ENCODE measurements around the gene TTC16. TPM values are rescaled to one million over a fixed set of nuclear protein-coding genes. Genes with fewer than 3 reads are reported as not detected.

TTC16 gene
- total RNA-seq (under 1 TPM in 1 of 4 donors, not detected in 3; 0.10 TPM), polyA plus RNA-seq (under 1 TPM in 2 of 3 donors, not detected in 1; 0.01 to 0.03 TPM)
- long read RNA-seq, donor 1 = 0 reads
- long read RNA-seq, donor 2 = 0 reads

GRCh38 chr9:127715470-127716337 lies at the start of gene TTC16, which contains the start of gene PTRH1:
TSS of gene TTC16 (plus strand) at chr9:127716079. CDS start at chr9:127716146, 67 bp downstream.
TSS of gene PTRH1 (minus strand) at chr9:127715663. CDS start at chr9:127715639, 24 bp downstream.
- DNase-seq (peak; percentile 98 to 99), ATAC-seq (peak; percentile 96 to 98 (median 96))
- no peaks in the 10 kb centered on the region for H3K36me3 ChIP-seq (ENCODE audit: insufficient read depth in 1 of 2, low read depth in 1 of 2)
- H3K4me3 ChIP-seq = peak within 1 kb of the TSS; percentile 85
- TF ChIP-seq, protein P1, sequence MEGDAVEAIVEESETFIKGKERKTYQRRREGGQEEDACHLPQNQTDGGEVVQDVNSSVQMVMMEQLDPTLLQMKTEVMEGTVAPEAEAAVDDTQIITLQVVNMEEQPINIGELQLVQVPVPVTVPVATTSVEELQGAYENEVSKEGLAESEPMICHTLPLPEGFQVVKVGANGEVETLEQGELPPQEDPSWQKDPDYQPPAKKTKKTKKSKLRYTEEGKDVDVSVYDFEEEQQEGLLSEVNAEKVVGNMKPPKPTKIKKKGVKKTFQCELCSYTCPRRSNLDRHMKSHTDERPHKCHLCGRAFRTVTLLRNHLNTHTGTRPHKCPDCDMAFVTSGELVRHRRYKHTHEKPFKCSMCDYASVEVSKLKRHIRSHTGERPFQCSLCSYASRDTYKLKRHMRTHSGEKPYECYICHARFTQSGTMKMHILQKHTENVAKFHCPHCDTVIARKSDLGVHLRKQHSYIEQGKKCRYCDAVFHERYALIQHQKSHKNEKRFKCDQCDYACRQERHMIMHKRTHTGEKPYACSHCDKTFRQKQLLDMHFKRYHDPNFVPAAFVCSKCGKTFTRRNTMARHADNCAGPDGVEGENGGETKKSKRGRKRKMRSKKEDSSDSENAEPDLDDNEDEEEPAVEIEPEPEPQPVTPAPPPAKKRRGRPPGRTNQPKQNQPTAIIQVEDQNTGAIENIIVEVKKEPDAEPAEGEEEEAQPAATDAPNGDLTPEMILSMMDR (IDR thresholded peaks at IDR 0.05) = no peak
- H3K27me3 ChIP-seq (ENCODE audit: insufficient read depth in 3 of 3, low read length in 2 of 3) = no peaks in the 10 kb centered on the region
- H3K27ac ChIP-seq = peak within 1 kb of the TSS; percentile 91
- intact Hi-C loops (cut with DNase I) = loop anchor here (5.0 kb wide), 2 partner anchors 103 to 123 kb away; partner anchors contain the start of gene STXBP1 (in 1 of the 2)
- H3K9me3 ChIP-seq = no peaks in the 10 kb centered on the region
- peaks cover 15% of the 10 kb centered on the region for H3K4me1 ChIP-seq
- 2 to 3% (median 2%) methylated on average over 58 to 65 of the region's 65 CpGs for whole genome bisulfite sequencing, 3 donors

- 50 to 66% (median 55%) methylated on average over 3 of the region's 3 CpGs for WGBS, 3 donors
- Histone ChIP-seq H3K36me3 (ENCODE audit: insufficient read depth in 1 of 2, low read depth in 1 of 2) (peaks cover 0 to 65% of the 10 kb centered on the region in 2 donors), H3K27ac (no peak overlapping the region), H3K9me3 (no peaks in the 10 kb centered on the region), H3K27me3 (ENCODE audit: insufficient read depth in 3 of 3, low read length in 2 of 3) (no peaks in the 10 kb centered on the region), H3K4me3 (no peak overlapping the region), H3K4me1 (no peaks in the 10 kb centered on the region)
- ATAC-seq = no peak
- TF ChIP-seq, protein P1 (IDR thresholded peaks at IDR 0.05) = no peak
- intact Hi-C loops (cut with DNase I) = no loop called here
- no peak for DNase-seq
These were observed 48.6 kb upstream of the TTC16 start for GRCh38 chr9:127667127-127667844.

GRCh38 chr9:127667906-127668305 lies 48.0 kb upstream of the TTC16 start:
- no peaks in the 10 kb centered on the region for H3K4me1 ChIP-seq
- ATAC-seq = no peak
- no peak overlapping the region for H3K27ac ChIP-seq
- 77 to 84% (median 79%) methylated on average over 18 of the region's 18 CpGs for WGBS, 3 donors
- DNase-seq = no peak
- H3K27me3 ChIP-seq (ENCODE audit: insufficient read depth in 3 of 3, low read length in 2 of 3) = no peaks in the 10 kb centered on the region
- intact Hi-C loops (cut with DNase I) = no loop called here
- peaks cover 0 to 65% of the 10 kb centered on the region in 2 donors for H3K36me3 ChIP-seq (ENCODE audit: insufficient read depth in 1 of 2, low read depth in 1 of 2)
- H3K9me3 ChIP-seq = no peaks in the 10 kb centered on the region
- TF ChIP-seq, protein P1 (IDR thresholded peaks at IDR 0.05) = no peak
- no peak overlapping the region for H3K4me3 ChIP-seq

DNA sequence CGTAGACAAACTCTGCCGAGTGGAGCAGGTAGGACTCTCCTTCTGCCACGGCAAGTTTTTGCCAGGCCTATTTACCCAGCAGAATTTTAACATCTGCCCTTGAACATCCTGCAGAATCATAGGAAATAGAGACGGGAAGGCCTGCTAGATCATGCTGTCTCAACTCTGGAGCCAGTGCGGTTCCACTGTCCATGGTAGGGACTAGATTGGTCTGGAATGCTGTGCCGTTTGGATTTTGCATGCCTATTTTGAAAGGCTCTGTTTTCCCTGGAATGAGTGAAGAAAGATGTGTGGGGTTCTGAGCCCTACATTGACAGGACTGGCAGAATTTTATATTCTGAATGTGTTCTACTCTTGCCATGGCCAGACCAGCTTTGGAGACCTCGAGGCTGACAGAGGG lies 42.6 kb upstream of the TTC16 start:
- Histone ChIP-seq H3K27ac (no peak overlapping the region), H3K4me3 (no peak overlapping the region), H3K27me3 (ENCODE audit: insufficient read depth in 3 of 3, low read length in 2 of 3) (no peaks in the 10 kb centered on the region), H3K4me1 (peaks cover 4% of the 10 kb centered on the region), H3K9me3 (no peaks in the 10 kb centered on the region), H3K36me3 (ENCODE audit: insufficient read depth in 1 of 2, low read depth in 1 of 2) (peaks cover 0 to 71% of the 10 kb centered on the region in 2 donors)
- intact Hi-C loops (cut with DNase I) = loop anchor here in 1 of 2 donors (5.0 kb wide), 1 partner anchor 56 kb away; no protein-coding TSS in a partner anchor
- ATAC-seq (no peak), DNase-seq (no peak)
- TF ChIP-seq, protein P1 (IDR thresholded peaks at IDR 0.05) = no peak
- 84 to 86% (median 86%) methylated on average over 7 of the region's 7 CpGs for WGBS, 3 donors

All from psoas muscle (tissue), 8 donors.